Natural killer cell (primary cell): Measurements from ENCODE around the gene ACD. TPM values are rescaled to one million over a fixed set of nuclear protein-coding genes. Genes with fewer than 3 reads are reported as not detected.
A peak's percentile ranks its signal among the peaks of the same experiment; 100 is the strongest.

Experiments
- ATAC-seq, 3 donors: fragments of 150-1000 bp in 2 of 3; fragments of 200-7000 bp in 1 of 3; cut with Tn5 transposase; 1 replicate in 1 of 3; 2 replicates in 2 of 3; pipeline ENCODE4 v1.10.0; 2021; ENCODE audit warnings: mild to moderate bottlenecking in 2 of 3, moderate library complexity in 2 of 3
- DNase-seq, 2 donors: peaks; one replicate each; pipeline versions ENCODE4 v3.0.0 to v3.0.0-alpha.2; 2013 to 2021; ENCODE audit warnings: mixed read lengths in 1 of 2
- H3K27ac ChIP-seq: one replicate; pipeline ENCODE4 v1.5.1; 2013; ENCODE audit warnings: mild to moderate bottlenecking, low read length
- H3K27me3 ChIP-seq: one replicate; pipeline ENCODE4 v1.6.1; 2013; ENCODE audit warnings: low read length; ENCODE audit not compliant: control insufficient read depth, insufficient read depth
- H3K36me3 ChIP-seq: one replicate; pipeline ENCODE4 v1.6.1; 2013; ENCODE audit warnings: low read length; ENCODE audit not compliant: control insufficient read depth, insufficient read depth
- H3K4me1 ChIP-seq: one replicate; pipeline ENCODE4 v1.6.1; 2013; ENCODE audit warnings: low read length; ENCODE audit not compliant: control insufficient read depth, insufficient read depth
- H3K4me3 ChIP-seq: one replicate; pipeline ENCODE4 v1.5.1; 2013; ENCODE audit warnings: low read length
- H3K9me3 ChIP-seq: one replicate; pipeline ENCODE4 v1.6.1; 2013; ENCODE audit warnings: low read length; ENCODE audit not compliant: control insufficient read depth, insufficient read depth
- H3K27ac Mint-ChIP-seq, 2 donors: one replicate each; pipeline ENCODE4 v1.8.0; 2022; ENCODE audit warnings: mild to moderate bottlenecking in 2 of 2, mixed read lengths in 2 of 2, moderate library complexity in 1 of 2
- H3K27me3 Mint-ChIP-seq, 2 donors: one replicate each; pipeline ENCODE4 v1.8.0; 2022; ENCODE audit warnings: low read depth in 2 of 2, mixed read lengths in 2 of 2
- H3K36me3 Mint-ChIP-seq: one replicate; pipeline ENCODE4 v1.8.0; 2022; ENCODE audit warnings: mixed read lengths
- H3K4me1 Mint-ChIP-seq, 2 donors: one replicate each; pipeline ENCODE4 v1.8.0; 2022; ENCODE audit warnings: mixed read lengths in 2 of 2
- H3K4me3 Mint-ChIP-seq: one replicate; pipeline ENCODE4 v1.8.0; 2022; ENCODE audit warnings: mild to moderate bottlenecking, moderate library complexity, mixed read lengths
- H3K9me3 Mint-ChIP-seq, 2 donors: one replicate each; pipeline ENCODE4 v1.8.0; 2022; ENCODE audit warnings: mixed read lengths in 2 of 2
- WGBS: methylation state at CpG from one replicate; pipeline ENCODE4 v1.1.7; 2013; ENCODE audit warnings: missing lambda C conversion rate; ENCODE audit not compliant: insufficient coverage; 5-methylcytosine and 5-hydroxymethylcytosine counted together
- intact Hi-C: fragments of 100-400 bp; cut with micrococcal nuclease; formaldehyde crosslinking; loops from one replicate; pipeline ENCODE4 v1.14.2; 2022
- total RNA-seq, 4 donors: library from RNA; stranded (reverse); fragments of 120-200 nt in 1 of 4; gene quantifications; one replicate each; pipeline versions ENCODE4 v1.2.3 to v1.2.4, GENCODE V29; 2013 to 2022
- TF ChIP-seq, protein P1 (sequence below): fragments of 200-600 bp; IDR thresholded peaks from one replicate; pipeline ENCODE4 v1.8.0; 2022; ENCODE audit warnings: antibody characterized with exemption

ACD gene
- total RNA-seq, 3 donors from 2014 or later (not counting 1 experiment from before 2014, with no cell fraction given) = 34.4 to 58.0 (median 43.2) TPM

- Histone ChIP-seq H3K4me1 (peaks cover 43% of the 10 kb centered on the region), H3K9me3 (no peaks in the 10 kb centered on the region), H3K27me3 (no peaks in the 10 kb centered on the region), H3K27ac (no peak overlapping the region), H3K4me3 (no peak overlapping the region), H3K36me3 (no peaks in the 10 kb centered on the region)
- no peak for ATAC-seq
- no peaks in the 10 kb centered on the region for H3K36me3 Mint-ChIP-seq
- H3K27ac Mint-ChIP-seq = peak overlapping the region in 1 of 2 donors; percentile 75
- intact Hi-C loops = loop anchor here (5.0 kb wide), 1 partner anchor 142 kb away; the partner anchor contains the start of genes RANBP10 and TSNAXIP1
- H3K4me3 Mint-ChIP-seq = no peak overlapping the region
- no peaks in the 10 kb centered on the region for H3K9me3 Mint-ChIP-seq
- H3K27me3 Mint-ChIP-seq = no peaks in the 10 kb centered on the region
- DNase-seq = no peak
- peaks cover 5 to 30% of the 10 kb centered on the region in 2 donors for H3K4me1 Mint-ChIP-seq
- WGBS = 96% methylated on average over 7 of the region's 7 CpGs
- TF ChIP-seq, protein P1, sequence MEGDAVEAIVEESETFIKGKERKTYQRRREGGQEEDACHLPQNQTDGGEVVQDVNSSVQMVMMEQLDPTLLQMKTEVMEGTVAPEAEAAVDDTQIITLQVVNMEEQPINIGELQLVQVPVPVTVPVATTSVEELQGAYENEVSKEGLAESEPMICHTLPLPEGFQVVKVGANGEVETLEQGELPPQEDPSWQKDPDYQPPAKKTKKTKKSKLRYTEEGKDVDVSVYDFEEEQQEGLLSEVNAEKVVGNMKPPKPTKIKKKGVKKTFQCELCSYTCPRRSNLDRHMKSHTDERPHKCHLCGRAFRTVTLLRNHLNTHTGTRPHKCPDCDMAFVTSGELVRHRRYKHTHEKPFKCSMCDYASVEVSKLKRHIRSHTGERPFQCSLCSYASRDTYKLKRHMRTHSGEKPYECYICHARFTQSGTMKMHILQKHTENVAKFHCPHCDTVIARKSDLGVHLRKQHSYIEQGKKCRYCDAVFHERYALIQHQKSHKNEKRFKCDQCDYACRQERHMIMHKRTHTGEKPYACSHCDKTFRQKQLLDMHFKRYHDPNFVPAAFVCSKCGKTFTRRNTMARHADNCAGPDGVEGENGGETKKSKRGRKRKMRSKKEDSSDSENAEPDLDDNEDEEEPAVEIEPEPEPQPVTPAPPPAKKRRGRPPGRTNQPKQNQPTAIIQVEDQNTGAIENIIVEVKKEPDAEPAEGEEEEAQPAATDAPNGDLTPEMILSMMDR = no peak
Measured at GRCh38 chr16:67664871-67665270, 4.8 kb upstream of the ACD start.

DNA sequence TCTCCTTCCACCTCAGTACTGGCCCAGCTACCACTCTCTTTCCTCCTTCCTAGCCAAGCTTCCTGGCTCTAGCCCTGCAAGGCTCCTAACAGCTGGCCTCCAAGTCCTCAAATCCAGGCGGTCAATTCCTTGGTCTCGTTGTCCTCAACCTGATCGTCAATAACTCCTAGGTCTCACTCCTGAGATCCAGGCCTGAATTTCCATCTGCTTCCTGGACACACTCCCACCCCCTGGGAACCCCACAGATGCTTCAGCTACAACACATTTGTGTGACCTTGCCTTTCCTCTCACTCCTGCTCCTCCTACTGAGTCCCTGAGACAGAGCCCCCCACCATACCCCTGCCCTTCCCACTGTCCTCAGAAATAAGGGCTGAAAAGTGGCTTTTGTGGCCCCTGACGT, 4.2 kb upstream of the ACD start:
- H3K4me1 Mint-ChIP-seq = peaks cover 5 to 36% of the 10 kb centered on the region in 2 donors
- peaks cover 48% of the 10 kb centered on the region for H3K4me1 ChIP-seq

DNA sequence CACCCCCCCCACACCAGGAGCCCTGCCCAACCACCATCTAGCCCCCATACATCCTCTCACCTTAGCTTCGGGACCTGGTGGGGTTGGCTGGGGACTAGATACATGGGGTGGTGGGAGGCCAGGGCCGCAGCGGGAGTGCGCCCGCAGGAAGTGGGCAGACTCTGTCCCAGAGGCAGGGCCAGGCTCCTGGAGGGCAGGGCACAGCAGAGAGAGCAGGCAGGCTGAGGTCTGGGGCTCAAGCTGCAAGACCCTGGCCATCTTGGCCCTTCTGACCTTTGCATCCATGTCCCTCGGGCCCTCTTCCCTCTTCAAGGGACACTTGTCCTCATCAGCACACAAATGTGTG, 3.8 kb upstream of the ACD start:
- intact Hi-C loops = no loop called here
- no peaks in the 10 kb centered on the region for H3K27me3 ChIP-seq
- no peaks in the 10 kb centered on the region for H3K9me3 Mint-ChIP-seq
- H3K27ac Mint-ChIP-seq = peak overlapping the region in 1 of 2 donors; percentile 75
- H3K9me3 ChIP-seq = no peaks in the 10 kb centered on the region
- H3K4me1 ChIP-seq = peaks cover 48% of the 10 kb centered on the region
- no peak overlapping the region for H3K27ac ChIP-seq
- H3K4me3 ChIP-seq = no peak overlapping the region
- DNase-seq (no peak), ATAC-seq (no peak)
- TF ChIP-seq, protein P1 = no peak
- H3K4me3 Mint-ChIP-seq = no peak overlapping the region
- H3K36me3 ChIP-seq = no peaks in the 10 kb centered on the region
- no peaks in the 10 kb centered on the region for H3K27me3 Mint-ChIP-seq
- 96% methylated on average over 6 of the region's 6 CpGs for WGBS
- H3K4me1 Mint-ChIP-seq = peaks cover 5 to 40% of the 10 kb centered on the region in 2 donors
- no peaks in the 10 kb centered on the region for H3K36me3 Mint-ChIP-seq

More for the DNA sequence above, 4.2 kb upstream of the ACD start:
- H3K27me3 ChIP-seq = no peaks in the 10 kb centered on the region
- no peak overlapping the region for H3K4me3 ChIP-seq
- WGBS = 91% methylated on average over 4 of the region's 4 CpGs
- no peaks in the 10 kb centered on the region for H3K9me3 Mint-ChIP-seq
- no peak overlapping the region for H3K4me3 Mint-ChIP-seq
- H3K9me3 ChIP-seq = no peaks in the 10 kb centered on the region
- no peaks in the 10 kb centered on the region for H3K36me3 ChIP-seq
- no peak for DNase-seq
- ATAC-seq = no peak
- H3K27ac Mint-ChIP-seq = peak overlapping the region in 1 of 2 donors; percentile 75
- H3K36me3 Mint-ChIP-seq = no peaks in the 10 kb centered on the region
- H3K27ac ChIP-seq = no peak overlapping the region
- H3K27me3 Mint-ChIP-seq = no peaks in the 10 kb centered on the region
- TF ChIP-seq, protein P1 = no peak
- intact Hi-C loops = no loop called here
